Hepatocyte (in vitro differentiated cells): ENCODE data around the gene DTX3.

Experiments used
- CTCF ChIP-seq: fragments of 200-600 bp; sonication (generic); IDR thresholded peaks from 2 replicates; pipeline ENCODE4 v1.5.1; 2016; ENCODE audit warnings: antibody characterized with exemption, mild to moderate bottlenecking; ENCODE audit not compliant: poor library complexity
- EZH2 ChIP-seq: fragments of 200-600 bp; sonication (generic); IDR thresholded peaks from 2 replicates; pipeline ENCODE4 v1.6.1; 2016; ENCODE audit warnings: antibody characterized with exemption, mild to moderate bottlenecking, borderline replicate concordance
- EZH2phosphoT487 ChIP-seq: fragments of 200-600 bp; sonication (generic); IDR thresholded peaks from one replicate; pipeline ENCODE4 v1.6.1; 2018; ENCODE audit warnings: antibody characterized with exemption, mild to moderate bottlenecking, low read depth, moderate library complexity; ENCODE audit not compliant: unreplicated experiment, severe bottlenecking

- no peak for TF ChIP-seq CTCF
- TF ChIP-seq EZH2: no peak
- no peak for TF ChIP-seq EZH2phosphoT487
Observed at GRCh38 chr12:57616383-57617101, 11.9 kb downstream of the DTX3 start.
